ENCODE measurements around the gene PCNX3. TPM values are rescaled to one million over a fixed set of nuclear protein-coding genes. Genes with fewer than 3 reads are reported as not detected.

Gene PCNX3
- total and polyA plus RNA-seq, 2 experiments from 2014 or later: 22.0 to 42.7 TPM

DNA sequence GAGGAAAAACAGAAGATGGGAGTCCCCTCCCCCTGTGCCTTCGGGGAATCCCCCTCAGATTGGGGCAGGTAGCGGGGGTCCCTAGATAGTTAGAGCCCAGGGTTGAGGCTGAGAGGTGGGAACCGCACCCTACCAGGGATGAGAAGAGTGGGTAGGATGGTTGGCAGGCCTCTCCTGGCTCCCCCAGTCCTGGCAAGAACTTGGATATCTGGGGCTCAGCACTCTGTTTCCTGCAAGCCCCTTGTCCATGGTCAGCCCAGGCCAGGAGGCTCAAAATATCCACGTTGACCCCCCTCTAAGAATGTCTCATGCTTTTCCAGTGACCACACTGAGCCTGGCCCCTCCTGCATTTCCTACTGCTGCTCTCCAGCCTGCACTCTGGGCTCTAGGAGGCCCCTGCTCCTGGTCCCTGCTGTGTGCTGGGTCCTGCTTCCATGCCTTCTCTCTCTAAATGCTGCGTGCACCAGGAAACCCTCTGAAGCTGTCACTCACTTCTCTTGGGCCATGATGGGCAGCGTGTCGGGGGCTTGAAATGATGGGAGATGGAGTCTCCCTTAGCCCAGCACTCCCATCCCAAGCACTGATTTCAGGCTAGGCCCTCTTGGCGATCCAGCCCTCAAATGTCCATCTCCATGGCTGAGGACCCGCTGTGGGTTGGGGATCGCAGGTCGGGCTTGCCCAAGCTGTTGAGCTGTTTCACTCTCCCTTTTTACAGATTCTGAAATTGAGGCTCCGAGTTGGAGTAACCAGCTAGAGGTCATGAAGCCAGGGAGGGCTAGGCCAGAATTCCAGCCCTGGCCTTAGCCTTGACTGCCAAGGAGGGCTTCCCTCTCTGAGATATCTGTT is 3.6 kb upstream of the PCNX3 start:
- peak in 1 of 2 donors; percentile 43 for DNase-seq (ENCODE audit: low read depth in 1 of 2, low spot score in 1 of 2)
- no peaks in the 10 kb centered on the region for H3K27me3 ChIP-seq
- no peaks in the 10 kb centered on the region for H3K36me3 ChIP-seq
- peaks cover 12% of the 10 kb centered on the region for H3K4me1 ChIP-seq (ENCODE audit: low read depth)
- H3K4me3 ChIP-seq: no peak overlapping the region
- H3K27ac ChIP-seq: no peak overlapping the region
- H3K9me3 ChIP-seq (ENCODE audit: low read depth): no peaks in the 10 kb centered on the region
- TF ChIP-seq CTCF (IDR thresholded peaks at IDR 0.05; ENCODE audit: low read depth, low read length): no peak

DNA sequence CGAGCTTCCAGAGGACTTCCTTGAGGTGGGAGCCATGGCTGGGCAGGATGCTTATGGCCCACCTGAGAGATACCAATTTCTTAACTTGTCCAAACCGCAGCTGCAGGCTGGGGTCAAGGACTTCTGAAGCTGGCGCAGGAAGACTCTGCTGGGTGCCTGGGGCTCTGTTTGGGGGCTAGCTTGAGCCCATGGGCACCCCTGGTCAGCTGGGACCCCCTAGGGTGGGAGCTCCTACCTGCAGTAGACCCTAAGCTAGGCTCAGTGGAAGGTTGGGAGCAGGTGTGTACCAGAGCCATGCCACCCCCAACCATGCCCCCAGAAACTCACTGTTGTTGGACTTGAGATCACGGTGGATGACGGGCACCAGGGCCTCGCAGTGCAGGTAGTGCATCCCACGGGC is 2.9 kb upstream of the PCNX3 start:
- DNase-seq (ENCODE audit: low read depth in 1 of 2, low spot score in 1 of 2): no peak
- Histone ChIP-seq H3K36me3 (no peaks in the 10 kb centered on the region), H3K27ac (no peak overlapping the region), H3K4me3 (no peak overlapping the region), H3K4me1 (ENCODE audit: low read depth) (peaks cover 12% of the 10 kb centered on the region), H3K9me3 (ENCODE audit: low read depth) (no peaks in the 10 kb centered on the region), H3K27me3 (no peaks in the 10 kb centered on the region)
- TF ChIP-seq CTCF (IDR thresholded peaks at IDR 0.05; ENCODE audit: low read depth, low read length): no peak

DNA sequence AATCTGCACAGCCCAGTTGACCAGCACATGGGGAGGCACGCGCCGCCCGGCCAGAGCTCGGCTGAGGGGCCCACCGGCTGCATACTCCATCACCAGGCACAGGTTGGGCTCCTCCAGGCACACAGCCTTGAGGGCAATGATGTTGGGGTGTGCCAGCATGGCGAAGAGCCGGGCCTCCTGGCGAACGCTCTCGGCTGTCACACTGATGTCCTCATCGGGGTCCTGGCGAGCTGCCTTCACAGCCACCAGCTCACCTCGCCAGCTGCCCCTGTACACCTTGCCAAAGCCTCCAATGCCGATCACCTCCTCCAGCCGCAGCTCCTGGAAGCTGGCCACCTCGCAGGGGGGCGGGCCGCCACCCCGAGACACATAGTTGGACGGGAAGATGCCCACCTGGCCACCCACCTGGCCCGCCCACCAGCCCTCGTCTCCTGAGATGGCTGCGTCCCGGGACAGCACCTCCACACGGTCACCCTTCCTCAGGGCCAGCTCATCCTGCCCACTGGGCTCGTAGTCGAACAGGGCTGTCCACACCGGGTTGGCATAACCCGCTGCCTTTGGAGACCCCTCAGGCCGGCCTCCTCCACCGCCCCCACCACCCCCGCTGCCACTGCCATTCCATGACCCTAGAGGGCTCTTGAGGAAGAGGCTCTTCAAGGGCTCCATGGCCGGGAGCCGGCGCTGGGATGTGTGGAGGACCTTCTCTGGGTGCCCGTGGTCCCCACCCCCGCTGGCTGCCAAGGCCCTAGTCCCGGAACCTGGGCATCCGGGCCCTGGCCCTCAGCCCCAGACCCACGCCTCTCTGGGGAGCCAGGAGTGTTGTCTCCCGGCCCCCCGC is 2.3 kb upstream of the PCNX3 start:
- peak overlapping the region; percentile 77 for H3K27ac ChIP-seq
- no peak for TF ChIP-seq CTCF (IDR thresholded peaks at IDR 0.05; ENCODE audit: low read depth, low read length)
- peak overlapping the region; percentile 69 for H3K4me3 ChIP-seq
- no peaks in the 10 kb centered on the region for H3K27me3 ChIP-seq
- no peaks in the 10 kb centered on the region for H3K36me3 ChIP-seq
- H3K9me3 ChIP-seq (ENCODE audit: low read depth): no peaks in the 10 kb centered on the region
- H3K4me1 ChIP-seq (ENCODE audit: low read depth): peaks cover 12% of the 10 kb centered on the region
- peak in 1 of 2 donors; percentile 28 for DNase-seq (ENCODE audit: low read depth in 1 of 2, low spot score in 1 of 2)

DNA sequence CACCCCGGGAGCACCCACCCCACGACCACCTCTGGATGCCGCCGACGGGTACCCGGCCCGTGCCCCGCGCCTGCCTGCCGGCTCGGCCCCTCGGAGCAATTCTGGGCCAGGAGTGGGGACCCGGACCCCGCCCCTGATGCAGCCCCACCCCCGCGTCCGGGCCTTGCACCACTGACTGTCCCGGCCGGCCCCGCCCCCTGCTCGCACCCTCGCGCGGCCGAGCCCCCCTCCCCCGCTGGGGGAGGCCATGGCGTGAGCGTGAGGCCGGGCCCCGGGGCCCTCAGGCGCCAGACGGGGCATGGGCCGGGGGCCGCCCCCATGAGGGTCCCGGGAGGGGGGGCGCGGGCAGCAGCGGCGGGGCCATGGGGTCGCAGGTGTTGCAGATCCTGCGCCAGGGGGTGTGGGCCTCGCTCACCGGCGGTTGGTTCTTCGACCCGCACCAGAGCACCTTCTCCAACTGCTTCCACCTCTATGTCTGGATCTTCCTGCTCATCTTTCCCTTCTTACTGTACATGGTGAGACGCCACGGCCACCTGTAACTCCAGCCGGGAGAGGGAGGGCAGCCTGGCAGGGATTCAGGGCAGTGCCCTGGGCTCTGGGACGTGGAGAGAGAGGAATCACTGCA is 486 bp downstream of the PCNX3 start:
- no peaks in the 10 kb centered on the region for H3K9me3 ChIP-seq (ENCODE audit: low read depth)
- TF ChIP-seq CTCF (IDR thresholded peaks at IDR 0.05; ENCODE audit: low read depth, low read length): no peak
- no peaks in the 10 kb centered on the region for H3K27me3 ChIP-seq
- peaks cover 12% of the 10 kb centered on the region for H3K4me1 ChIP-seq (ENCODE audit: low read depth)
- peak; percentile 31 to 58 for DNase-seq (ENCODE audit: low read depth in 1 of 2, low spot score in 1 of 2)
- peak overlapping the region; percentile 65 for H3K27ac ChIP-seq
- peaks cover 11% of the 10 kb centered on the region for H3K36me3 ChIP-seq
- H3K4me3 ChIP-seq: peak overlapping the region; percentile 51

GRCh38 chr11:65616575-65617001 is 1.0 kb downstream of the PCNX3 start:
- Histone ChIP-seq H3K27me3 (no peaks in the 10 kb centered on the region), H3K36me3 (peaks cover 11% of the 10 kb centered on the region), H3K4me3 (peak overlapping the region; percentile 51), H3K4me1 (ENCODE audit: low read depth) (peaks cover 12% of the 10 kb centered on the region), H3K27ac (peak overlapping the region; percentile 65), H3K9me3 (ENCODE audit: low read depth) (no peaks in the 10 kb centered on the region)
- no peak for TF ChIP-seq CTCF (IDR thresholded peaks at IDR 0.05; ENCODE audit: low read depth, low read length)
- DNase-seq (ENCODE audit: low read depth in 1 of 2, low spot score in 1 of 2): no peak
